ENCODE measurements around the gene CLN6.
A peak's percentile ranks its signal among the peaks of the same experiment; 100 is the strongest.

Gene CLN6

GRCh38 chr15:68197661-68198437 is 31.7 kb downstream of the CLN6 start:
- H3K9ac ChIP-seq (ENCODE audit: low read depth, low read length): no peak overlapping the region

GRCh38 chr15:68197170-68197492 is 32.4 kb downstream of the CLN6 start:
- H3K27ac ChIP-seq (ENCODE audit: low read depth, low read length): no peak overlapping the region

More at GRCh38 chr15:68197661-68198437, 31.7 kb downstream of the CLN6 start:
- Histone ChIP-seq H3K36me3 (ENCODE audit: control insufficient read depth, insufficient read depth, low read length) (peaks cover 12% of the 10 kb centered on the region), H3K9me3 (ENCODE audit: control insufficient read depth, insufficient read depth, low read length) (no peaks in the 10 kb centered on the region), H3K4me1 (ENCODE audit: control insufficient read depth, insufficient read depth, low read length) (peaks cover 16% of the 10 kb centered on the region), H3K4me3 (ENCODE audit: low read depth, low read length) (no peak overlapping the region), H3K27me3 (ENCODE audit: control insufficient read depth, insufficient read depth, low read length) (no peaks in the 10 kb centered on the region), H3K27ac (ENCODE audit: low read depth, low read length) (no peak overlapping the region)

DNA sequence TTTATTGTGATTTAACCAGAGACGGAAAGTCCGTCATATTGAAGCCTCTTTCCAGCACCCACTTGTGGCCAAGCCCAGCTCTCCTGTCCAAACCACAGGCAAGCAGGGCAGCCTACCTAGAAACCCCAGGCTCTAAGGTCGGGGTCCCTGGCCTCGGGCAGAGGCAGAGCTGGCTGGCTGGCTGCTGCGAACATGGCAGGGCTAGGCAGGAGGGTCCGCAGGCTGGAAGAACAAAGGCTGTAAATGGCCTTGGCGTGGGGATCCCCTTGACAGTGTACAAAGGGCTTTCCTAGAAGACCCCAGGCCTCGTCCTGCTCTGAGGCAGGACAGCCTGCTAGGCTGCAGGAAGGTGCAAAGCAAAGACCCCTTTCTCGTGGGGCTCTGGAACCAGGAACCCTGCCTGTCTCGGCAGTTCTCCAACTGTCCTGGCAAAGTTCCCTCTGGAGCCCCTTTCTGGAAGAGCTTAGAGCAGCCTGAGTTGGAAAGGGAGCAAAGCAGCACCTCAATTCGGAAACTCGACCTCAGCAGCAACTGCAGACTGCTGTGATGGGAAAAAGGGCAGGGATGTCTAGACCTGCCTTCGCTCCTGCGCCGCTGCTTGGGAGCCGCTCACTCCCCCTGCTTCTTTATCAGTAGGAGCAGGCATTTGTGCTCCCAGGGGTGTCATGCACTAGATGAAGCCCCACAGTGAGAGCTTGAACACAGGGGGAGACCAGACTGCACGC is 32.9 kb downstream of the CLN6 start:
- Histone ChIP-seq H3K9ac (ENCODE audit: low read depth, low read length) (no peak overlapping the region), H3K4me3 (ENCODE audit: low read depth, low read length) (no peak overlapping the region), H3K4me1 (ENCODE audit: control insufficient read depth, insufficient read depth, low read length) (peaks cover 11% of the 10 kb centered on the region), H3K27ac (ENCODE audit: low read depth, low read length) (no peak overlapping the region), H3K9me3 (ENCODE audit: control insufficient read depth, insufficient read depth, low read length) (no peaks in the 10 kb centered on the region), H3K27me3 (ENCODE audit: control insufficient read depth, insufficient read depth, low read length) (no peaks in the 10 kb centered on the region), H3K36me3 (ENCODE audit: control insufficient read depth, insufficient read depth, low read length) (peaks cover 23% of the 10 kb centered on the region)

More at GRCh38 chr15:68197170-68197492, 32.4 kb downstream of the CLN6 start:
- Histone ChIP-seq H3K9me3 (ENCODE audit: control insufficient read depth, insufficient read depth, low read length) (no peaks in the 10 kb centered on the region), H3K4me1 (ENCODE audit: control insufficient read depth, insufficient read depth, low read length) (peaks cover 13% of the 10 kb centered on the region), H3K9ac (ENCODE audit: low read depth, low read length) (no peak overlapping the region), H3K36me3 (ENCODE audit: control insufficient read depth, insufficient read depth, low read length) (peaks cover 19% of the 10 kb centered on the region), H3K27me3 (ENCODE audit: control insufficient read depth, insufficient read depth, low read length) (no peaks in the 10 kb centered on the region), H3K4me3 (ENCODE audit: low read depth, low read length) (no peak overlapping the region)

- Histone ChIP-seq H3K27ac (ENCODE audit: low read depth, low read length) (no peak overlapping the region), H3K4me3 (ENCODE audit: low read depth, low read length) (no peak overlapping the region), H3K27me3 (ENCODE audit: control insufficient read depth, insufficient read depth, low read length) (no peaks in the 10 kb centered on the region), H3K9me3 (ENCODE audit: control insufficient read depth, insufficient read depth, low read length) (no peaks in the 10 kb centered on the region), H3K9ac (ENCODE audit: low read depth, low read length) (no peak overlapping the region), H3K4me1 (ENCODE audit: control insufficient read depth, insufficient read depth, low read length) (peaks cover 16% of the 10 kb centered on the region), H3K36me3 (ENCODE audit: control insufficient read depth, insufficient read depth, low read length) (peaks cover 26% of the 10 kb centered on the region)
Observed at GRCh38 chr15:68195336-68196112, 34.0 kb downstream of the CLN6 start.

- Histone ChIP-seq H3K36me3 (ENCODE audit: control insufficient read depth, insufficient read depth, low read length) (peaks cover 42% of the 10 kb centered on the region), H3K4me1 (ENCODE audit: control insufficient read depth, insufficient read depth, low read length) (peaks cover 13% of the 10 kb centered on the region), H3K9me3 (ENCODE audit: control insufficient read depth, insufficient read depth, low read length) (no peaks in the 10 kb centered on the region)
Observed at GRCh38 chr15:68192804-68193486, 36.6 kb downstream of the CLN6 start.

DNA sequence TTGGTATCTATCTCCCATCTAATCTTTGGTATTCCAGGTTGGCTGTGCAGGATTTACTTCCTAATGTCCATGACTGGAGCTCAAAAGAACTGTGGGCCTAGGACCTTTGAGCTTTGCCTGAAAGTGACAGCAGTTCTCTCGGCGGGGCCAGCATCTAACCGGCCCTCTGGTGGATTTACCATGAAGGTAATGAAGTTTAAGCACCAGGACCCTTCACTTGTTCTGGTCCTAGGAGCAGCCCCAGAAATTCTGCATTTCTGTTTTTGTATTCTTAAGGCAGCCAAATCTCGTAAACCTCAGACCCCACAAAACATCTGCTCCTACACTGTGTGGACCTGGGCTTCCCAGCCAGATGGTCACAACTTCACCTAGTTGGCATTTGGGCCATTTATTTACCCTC is 37.4 kb downstream of the CLN6 start:
- H3K4me1 ChIP-seq (ENCODE audit: control insufficient read depth, insufficient read depth, low read length): peaks cover 13% of the 10 kb centered on the region

More at GRCh38 chr15:68192804-68193486, 36.6 kb downstream of the CLN6 start:
- H3K9ac ChIP-seq (ENCODE audit: low read depth, low read length): no peak overlapping the region
- H3K27ac ChIP-seq (ENCODE audit: low read depth, low read length): no peak overlapping the region
- H3K4me3 ChIP-seq (ENCODE audit: low read depth, low read length): no peak overlapping the region
- H3K27me3 ChIP-seq (ENCODE audit: control insufficient read depth, insufficient read depth, low read length): no peaks in the 10 kb centered on the region

GRCh38 chr15:68191555-68191954 is 38.0 kb downstream of the CLN6 start:
- no peak overlapping the region for H3K9ac ChIP-seq (ENCODE audit: low read depth, low read length)
- H3K27ac ChIP-seq (ENCODE audit: low read depth, low read length): peak overlapping the region; percentile 14
- H3K27me3 ChIP-seq (ENCODE audit: control insufficient read depth, insufficient read depth, low read length): no peaks in the 10 kb centered on the region
- peaks cover 13% of the 10 kb centered on the region for H3K4me1 ChIP-seq (ENCODE audit: control insufficient read depth, insufficient read depth, low read length)
- no peaks in the 10 kb centered on the region for H3K9me3 ChIP-seq (ENCODE audit: control insufficient read depth, insufficient read depth, low read length)
- peaks cover 55% of the 10 kb centered on the region for H3K36me3 ChIP-seq (ENCODE audit: control insufficient read depth, insufficient read depth, low read length)
- H3K4me3 ChIP-seq (ENCODE audit: low read depth, low read length): no peak overlapping the region

More for the DNA sequence above, 37.4 kb downstream of the CLN6 start:
- Histone ChIP-seq H3K9me3 (ENCODE audit: control insufficient read depth, insufficient read depth, low read length) (no peaks in the 10 kb centered on the region), H3K36me3 (ENCODE audit: control insufficient read depth, insufficient read depth, low read length) (peaks cover 50% of the 10 kb centered on the region), H3K9ac (ENCODE audit: low read depth, low read length) (no peak overlapping the region), H3K27ac (ENCODE audit: low read depth, low read length) (no peak overlapping the region), H3K4me3 (ENCODE audit: low read depth, low read length) (no peak overlapping the region), H3K27me3 (ENCODE audit: control insufficient read depth, insufficient read depth, low read length) (no peaks in the 10 kb centered on the region)

GRCh38 chr15:68190048-68190447 is 39.5 kb downstream of the CLN6 start:
- peaks cover 13% of the 10 kb centered on the region for H3K4me1 ChIP-seq (ENCODE audit: control insufficient read depth, insufficient read depth, low read length)
- no peak overlapping the region for H3K27ac ChIP-seq (ENCODE audit: low read depth, low read length)
- H3K9me3 ChIP-seq (ENCODE audit: control insufficient read depth, insufficient read depth, low read length): no peaks in the 10 kb centered on the region
- no peak overlapping the region for H3K9ac ChIP-seq (ENCODE audit: low read depth, low read length)
- no peaks in the 10 kb centered on the region for H3K27me3 ChIP-seq (ENCODE audit: control insufficient read depth, insufficient read depth, low read length)
- peaks cover 63% of the 10 kb centered on the region for H3K36me3 ChIP-seq (ENCODE audit: control insufficient read depth, insufficient read depth, low read length)
- H3K4me3 ChIP-seq (ENCODE audit: low read depth, low read length): no peak overlapping the region

- H3K4me3 ChIP-seq (ENCODE audit: low read depth, low read length): no peak overlapping the region
- peaks cover 13% of the 10 kb centered on the region for H3K4me1 ChIP-seq (ENCODE audit: control insufficient read depth, insufficient read depth, low read length)
- H3K27ac ChIP-seq (ENCODE audit: low read depth, low read length): no peak overlapping the region
- no peak overlapping the region for H3K9ac ChIP-seq (ENCODE audit: low read depth, low read length)
- H3K27me3 ChIP-seq (ENCODE audit: control insufficient read depth, insufficient read depth, low read length): no peaks in the 10 kb centered on the region
- H3K36me3 ChIP-seq (ENCODE audit: control insufficient read depth, insufficient read depth, low read length): peaks cover 73% of the 10 kb centered on the region
- H3K9me3 ChIP-seq (ENCODE audit: control insufficient read depth, insufficient read depth, low read length): no peaks in the 10 kb centered on the region
Observed at GRCh38 chr15:68188647-68189046, 40.9 kb downstream of the CLN6 start.

DNA sequence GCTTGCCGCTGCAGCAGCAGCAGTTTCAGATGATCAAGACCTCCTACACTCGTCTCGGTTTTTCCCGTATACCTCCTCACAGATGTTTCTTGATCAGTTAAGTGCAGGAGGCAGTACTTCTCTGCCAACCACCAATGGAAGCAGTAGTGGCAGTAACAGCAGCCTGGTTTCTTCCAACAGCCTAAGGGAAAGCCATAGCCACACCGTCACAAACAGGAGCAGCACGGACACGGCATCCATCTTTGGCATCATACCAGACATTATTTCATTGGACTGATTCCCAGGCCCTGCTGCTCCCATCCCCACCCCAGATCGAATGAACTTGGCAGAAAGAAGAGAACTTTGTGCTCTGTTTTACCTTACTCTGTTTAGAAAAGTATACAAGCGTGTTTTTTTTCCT is 42.0 kb downstream of the CLN6 start:
- no peak overlapping the region for H3K4me3 ChIP-seq (ENCODE audit: low read depth, low read length)
- no peak overlapping the region for H3K9ac ChIP-seq (ENCODE audit: low read depth, low read length)
- no peaks in the 10 kb centered on the region for H3K27me3 ChIP-seq (ENCODE audit: control insufficient read depth, insufficient read depth, low read length)
- no peaks in the 10 kb centered on the region for H3K9me3 ChIP-seq (ENCODE audit: control insufficient read depth, insufficient read depth, low read length)
- H3K36me3 ChIP-seq (ENCODE audit: control insufficient read depth, insufficient read depth, low read length): peaks cover 73% of the 10 kb centered on the region
- H3K27ac ChIP-seq (ENCODE audit: low read depth, low read length): no peak overlapping the region
- H3K4me1 ChIP-seq (ENCODE audit: control insufficient read depth, insufficient read depth, low read length): peaks cover 13% of the 10 kb centered on the region
